Activated CD8-positive, alpha-beta T cell treated with anti-CD3 and anti-CD28 coated beads for 36 hours (primary cell): Measurements from ENCODE around the gene CDKN1A. TPM values are rescaled to one million over a fixed set of nuclear protein-coding genes. Genes with fewer than 3 reads are reported as not detected.

Experiments
- ATAC-seq: fragments of 200-7000 bp; cut with Tn5 transposase; one replicate; pipeline ENCODE4 v1.10.0; 2021; ENCODE audit warnings: mild to moderate bottlenecking, moderate library complexity
- CTCF ChIA-PET: fragments of 350-600 bp; sonication (Branson Sonifier 250); formaldehyde crosslinking; loops from one replicate; lab custom pipeline; 2021; ENCODE audit warnings: antibody characterized with exemption; lab: Charles Lee
- POLR2A ChIA-PET: fragments of 350-600 bp; sonication (Branson Sonifier 250); formaldehyde crosslinking; loops from one replicate; lab custom pipeline; 2021; ENCODE audit warnings: antibody characterized with exemption; lab: Charles Lee
- DNase-seq: peaks from one replicate; pipeline ENCODE4 v3.0.0-alpha.2; 2020
- H3K27ac Mint-ChIP-seq: one replicate; pipeline ENCODE4 v1.8.0; 2021; ENCODE audit warnings: mild to moderate bottlenecking, mixed read lengths
- H3K27me3 Mint-ChIP-seq: one replicate; pipeline ENCODE4 v1.8.0; 2021; ENCODE audit warnings: mixed read lengths
- H3K36me3 Mint-ChIP-seq: one replicate; pipeline ENCODE4 v1.8.0; 2021; ENCODE audit warnings: low read depth, mixed read lengths
- H3K4me1 Mint-ChIP-seq: one replicate; pipeline ENCODE4 v1.8.0; 2021; ENCODE audit warnings: low read depth, mixed read lengths
- H3K4me3 Mint-ChIP-seq: one replicate; pipeline ENCODE4 v1.8.0; 2021; ENCODE audit warnings: mild to moderate bottlenecking, moderate library complexity, mixed read lengths
- H3K9me3 Mint-ChIP-seq: one replicate; pipeline ENCODE4 v1.8.0; 2021; ENCODE audit warnings: mixed read lengths
- intact Hi-C: fragments of 100-400 bp; cut with micrococcal nuclease; formaldehyde crosslinking; loops from one replicate; pipeline ENCODE4 v1.10.0; 2022
- total RNA-seq, 2 experiments: library from RNA; stranded (reverse); gene quantifications; one replicate each; pipeline ENCODE4 v1.2.3, GENCODE V29; 2021
- TF ChIP-seq, protein P1 (sequence below): fragments of 200-600 bp; IDR thresholded peaks from one replicate; pipeline ENCODE4 v1.8.0; 2022; ENCODE audit warnings: antibody characterized with exemption, mild to moderate bottlenecking

CDKN1A gene
- total RNA-seq, 2 experiments from 2014 or later: 42.3 to 47.4 TPM

GRCh38 chr6:36716476-36717093, 38.1 kb downstream of the CDKN1A start:
- H3K4me1 Mint-ChIP-seq: no peaks in the 10 kb centered on the region
- no peaks in the 10 kb centered on the region for H3K36me3 Mint-ChIP-seq
- TF ChIP-seq, protein P1, sequence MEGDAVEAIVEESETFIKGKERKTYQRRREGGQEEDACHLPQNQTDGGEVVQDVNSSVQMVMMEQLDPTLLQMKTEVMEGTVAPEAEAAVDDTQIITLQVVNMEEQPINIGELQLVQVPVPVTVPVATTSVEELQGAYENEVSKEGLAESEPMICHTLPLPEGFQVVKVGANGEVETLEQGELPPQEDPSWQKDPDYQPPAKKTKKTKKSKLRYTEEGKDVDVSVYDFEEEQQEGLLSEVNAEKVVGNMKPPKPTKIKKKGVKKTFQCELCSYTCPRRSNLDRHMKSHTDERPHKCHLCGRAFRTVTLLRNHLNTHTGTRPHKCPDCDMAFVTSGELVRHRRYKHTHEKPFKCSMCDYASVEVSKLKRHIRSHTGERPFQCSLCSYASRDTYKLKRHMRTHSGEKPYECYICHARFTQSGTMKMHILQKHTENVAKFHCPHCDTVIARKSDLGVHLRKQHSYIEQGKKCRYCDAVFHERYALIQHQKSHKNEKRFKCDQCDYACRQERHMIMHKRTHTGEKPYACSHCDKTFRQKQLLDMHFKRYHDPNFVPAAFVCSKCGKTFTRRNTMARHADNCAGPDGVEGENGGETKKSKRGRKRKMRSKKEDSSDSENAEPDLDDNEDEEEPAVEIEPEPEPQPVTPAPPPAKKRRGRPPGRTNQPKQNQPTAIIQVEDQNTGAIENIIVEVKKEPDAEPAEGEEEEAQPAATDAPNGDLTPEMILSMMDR: no peak
- no peak overlapping the region for H3K27ac Mint-ChIP-seq
- no peaks in the 10 kb centered on the region for H3K9me3 Mint-ChIP-seq
- no peak overlapping the region for H3K4me3 Mint-ChIP-seq
- intact Hi-C loops: no loop called here
- DNase-seq (no peak), ATAC-seq (no peak)
- ChIA-PET POLR2A (no interaction called here), CTCF (no interaction called here)
- H3K27me3 Mint-ChIP-seq: no peaks in the 10 kb centered on the region

DNA sequence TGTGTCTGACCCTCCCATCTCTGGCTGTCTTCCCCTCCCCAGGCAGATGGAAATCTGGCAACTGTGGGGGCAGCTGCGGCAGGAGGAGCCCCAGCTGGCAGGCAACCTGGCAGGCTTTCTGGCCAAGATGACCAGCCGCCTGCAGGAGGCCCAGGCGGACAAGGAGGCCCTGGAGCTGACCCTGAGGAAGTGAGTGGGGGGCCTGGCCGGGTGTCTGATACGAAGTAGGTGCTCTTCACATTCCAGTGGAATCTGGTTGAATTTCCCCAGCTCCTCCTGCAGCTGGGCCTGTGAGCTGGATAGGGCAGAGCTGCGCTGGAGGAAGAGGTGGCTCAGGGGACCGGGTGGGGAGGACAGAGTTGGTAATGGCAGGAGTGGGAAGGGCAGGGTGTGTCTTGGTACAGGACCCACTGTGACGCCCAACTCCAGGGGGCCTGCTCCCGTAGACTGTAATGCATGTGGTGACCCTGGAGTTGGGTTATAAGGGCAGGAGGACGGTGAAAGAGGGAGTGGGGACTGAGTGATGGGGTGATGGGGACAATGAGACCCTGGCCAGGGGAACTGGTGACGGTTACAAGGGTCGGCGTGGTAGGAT, 38.8 kb downstream of the CDKN1A start:
- intact Hi-C loops: no loop called here
- DNase-seq (no peak), ATAC-seq (no peak)
- Mint-ChIP-seq H3K27me3 (no peaks in the 10 kb centered on the region), H3K4me1 (no peaks in the 10 kb centered on the region), H3K36me3 (no peaks in the 10 kb centered on the region), H3K4me3 (no peak overlapping the region), H3K27ac (no peak overlapping the region), H3K9me3 (no peaks in the 10 kb centered on the region)
- ChIA-PET POLR2A (no interaction called here), CTCF (no interaction called here)
- TF ChIP-seq, protein P1: no peak

- DNase-seq (no peak), ATAC-seq (no peak)
- Mint-ChIP-seq H3K9me3 (no peaks in the 10 kb centered on the region), H3K4me1 (no peaks in the 10 kb centered on the region), H3K27me3 (no peaks in the 10 kb centered on the region), H3K36me3 (no peaks in the 10 kb centered on the region), H3K4me3 (no peak overlapping the region), H3K27ac (no peak overlapping the region)
- intact Hi-C loops: no loop called here
- TF ChIP-seq, protein P1: no peak
- ChIA-PET POLR2A (no interaction called here), CTCF (no interaction called here)
Measured at GRCh38 chr6:36717871-36718540, 39.5 kb downstream of the CDKN1A start.

DNA sequence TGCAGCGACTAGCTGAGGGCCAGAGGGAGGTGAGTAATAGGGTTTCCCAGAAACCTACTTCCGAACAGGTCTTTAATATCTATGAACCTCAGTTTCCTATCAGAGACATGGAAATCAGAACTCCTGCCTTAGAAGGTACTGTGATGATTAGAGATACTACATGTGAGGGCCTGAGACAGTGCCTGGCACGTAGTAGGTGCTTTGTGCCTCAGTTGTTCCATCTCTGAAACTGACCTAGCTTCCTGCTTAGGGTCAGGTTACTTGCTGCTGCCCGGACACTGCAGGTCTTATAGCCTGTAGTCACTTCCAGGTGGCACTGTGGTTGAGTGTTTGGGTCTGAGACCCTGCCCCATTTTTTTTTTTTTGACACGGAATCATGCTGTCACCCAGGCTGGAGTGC, 40.0 kb downstream of the CDKN1A start:
- TF ChIP-seq, protein P1: no peak
- H3K27me3 Mint-ChIP-seq: no peaks in the 10 kb centered on the region
- ATAC-seq (no peak), DNase-seq (no peak)
- H3K4me3 Mint-ChIP-seq: no peak overlapping the region
- H3K9me3 Mint-ChIP-seq: no peaks in the 10 kb centered on the region
- ChIA-PET POLR2A (no interaction called here), CTCF (no interaction called here)
- H3K36me3 Mint-ChIP-seq: no peaks in the 10 kb centered on the region
- H3K27ac Mint-ChIP-seq: no peak overlapping the region
- H3K4me1 Mint-ChIP-seq: no peaks in the 10 kb centered on the region
- intact Hi-C loops: no loop called here

GRCh38 chr6:36719126-36719525, 40.6 kb downstream of the CDKN1A start:
- no peaks in the 10 kb centered on the region for H3K4me1 Mint-ChIP-seq
- intact Hi-C loops: no loop called here
- no peak overlapping the region for H3K4me3 Mint-ChIP-seq
- POLR2A ChIA-PET: interaction anchor here (1.5 kb wide), 1 partner anchor 13 kb away, joined by 5 read pairs; no protein-coding TSS in a partner anchor
- ATAC-seq (no peak), DNase-seq (no peak)
- CTCF ChIA-PET: no interaction called here
- no peaks in the 10 kb centered on the region for H3K27me3 Mint-ChIP-seq
- TF ChIP-seq, protein P1: no peak
- no peak overlapping the region for H3K27ac Mint-ChIP-seq
- no peaks in the 10 kb centered on the region for H3K36me3 Mint-ChIP-seq
- H3K9me3 Mint-ChIP-seq: no peaks in the 10 kb centered on the region
